ENCODE measurements around the gene DUS4L.

GRCh38 chr7:107527196-107527595, 36.6 kb upstream of the DUS4L start:
- TF ChIP-seq, protein P1, sequence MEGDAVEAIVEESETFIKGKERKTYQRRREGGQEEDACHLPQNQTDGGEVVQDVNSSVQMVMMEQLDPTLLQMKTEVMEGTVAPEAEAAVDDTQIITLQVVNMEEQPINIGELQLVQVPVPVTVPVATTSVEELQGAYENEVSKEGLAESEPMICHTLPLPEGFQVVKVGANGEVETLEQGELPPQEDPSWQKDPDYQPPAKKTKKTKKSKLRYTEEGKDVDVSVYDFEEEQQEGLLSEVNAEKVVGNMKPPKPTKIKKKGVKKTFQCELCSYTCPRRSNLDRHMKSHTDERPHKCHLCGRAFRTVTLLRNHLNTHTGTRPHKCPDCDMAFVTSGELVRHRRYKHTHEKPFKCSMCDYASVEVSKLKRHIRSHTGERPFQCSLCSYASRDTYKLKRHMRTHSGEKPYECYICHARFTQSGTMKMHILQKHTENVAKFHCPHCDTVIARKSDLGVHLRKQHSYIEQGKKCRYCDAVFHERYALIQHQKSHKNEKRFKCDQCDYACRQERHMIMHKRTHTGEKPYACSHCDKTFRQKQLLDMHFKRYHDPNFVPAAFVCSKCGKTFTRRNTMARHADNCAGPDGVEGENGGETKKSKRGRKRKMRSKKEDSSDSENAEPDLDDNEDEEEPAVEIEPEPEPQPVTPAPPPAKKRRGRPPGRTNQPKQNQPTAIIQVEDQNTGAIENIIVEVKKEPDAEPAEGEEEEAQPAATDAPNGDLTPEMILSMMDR (IDR thresholded peaks at IDR 0.05) = no peak
- TF ChIP-seq, protein P2, sequence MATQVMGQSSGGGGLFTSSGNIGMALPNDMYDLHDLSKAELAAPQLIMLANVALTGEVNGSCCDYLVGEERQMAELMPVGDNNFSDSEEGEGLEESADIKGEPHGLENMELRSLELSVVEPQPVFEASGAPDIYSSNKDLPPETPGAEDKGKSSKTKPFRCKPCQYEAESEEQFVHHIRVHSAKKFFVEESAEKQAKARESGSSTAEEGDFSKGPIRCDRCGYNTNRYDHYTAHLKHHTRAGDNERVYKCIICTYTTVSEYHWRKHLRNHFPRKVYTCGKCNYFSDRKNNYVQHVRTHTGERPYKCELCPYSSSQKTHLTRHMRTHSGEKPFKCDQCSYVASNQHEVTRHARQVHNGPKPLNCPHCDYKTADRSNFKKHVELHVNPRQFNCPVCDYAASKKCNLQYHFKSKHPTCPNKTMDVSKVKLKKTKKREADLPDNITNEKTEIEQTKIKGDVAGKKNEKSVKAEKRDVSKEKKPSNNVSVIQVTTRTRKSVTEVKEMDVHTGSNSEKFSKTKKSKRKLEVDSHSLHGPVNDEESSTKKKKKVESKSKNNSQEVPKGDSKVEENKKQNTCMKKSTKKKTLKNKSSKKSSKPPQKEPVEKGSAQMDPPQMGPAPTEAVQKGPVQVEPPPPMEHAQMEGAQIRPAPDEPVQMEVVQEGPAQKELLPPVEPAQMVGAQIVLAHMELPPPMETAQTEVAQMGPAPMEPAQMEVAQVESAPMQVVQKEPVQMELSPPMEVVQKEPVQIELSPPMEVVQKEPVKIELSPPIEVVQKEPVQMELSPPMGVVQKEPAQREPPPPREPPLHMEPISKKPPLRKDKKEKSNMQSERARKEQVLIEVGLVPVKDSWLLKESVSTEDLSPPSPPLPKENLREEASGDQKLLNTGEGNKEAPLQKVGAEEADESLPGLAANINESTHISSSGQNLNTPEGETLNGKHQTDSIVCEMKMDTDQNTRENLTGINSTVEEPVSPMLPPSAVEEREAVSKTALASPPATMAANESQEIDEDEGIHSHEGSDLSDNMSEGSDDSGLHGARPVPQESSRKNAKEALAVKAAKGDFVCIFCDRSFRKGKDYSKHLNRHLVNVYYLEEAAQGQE (IDR thresholded peaks at IDR 0.05; ENCODE audit: insufficient read depth in 1 of 2, low read depth in 2 of 2, low read length in 1 of 2) = no peak
- TF ChIP-seq SIN3A (IDR thresholded peaks at IDR 0.05; ENCODE audit: borderline replicate concordance, insufficient read depth, low read depth, low read length) = no peak
